IPS-NIHi7 (cell line): ENCODE data around the gene ZMYM4.

Experiments used
- DNase-seq: peaks from one replicate; pipeline ENCODE4 v3.0.0; 2012; ENCODE audit warnings: mixed read lengths; ENCODE audit errors: extremely low spot score

ZMYM4 gene

DNA sequence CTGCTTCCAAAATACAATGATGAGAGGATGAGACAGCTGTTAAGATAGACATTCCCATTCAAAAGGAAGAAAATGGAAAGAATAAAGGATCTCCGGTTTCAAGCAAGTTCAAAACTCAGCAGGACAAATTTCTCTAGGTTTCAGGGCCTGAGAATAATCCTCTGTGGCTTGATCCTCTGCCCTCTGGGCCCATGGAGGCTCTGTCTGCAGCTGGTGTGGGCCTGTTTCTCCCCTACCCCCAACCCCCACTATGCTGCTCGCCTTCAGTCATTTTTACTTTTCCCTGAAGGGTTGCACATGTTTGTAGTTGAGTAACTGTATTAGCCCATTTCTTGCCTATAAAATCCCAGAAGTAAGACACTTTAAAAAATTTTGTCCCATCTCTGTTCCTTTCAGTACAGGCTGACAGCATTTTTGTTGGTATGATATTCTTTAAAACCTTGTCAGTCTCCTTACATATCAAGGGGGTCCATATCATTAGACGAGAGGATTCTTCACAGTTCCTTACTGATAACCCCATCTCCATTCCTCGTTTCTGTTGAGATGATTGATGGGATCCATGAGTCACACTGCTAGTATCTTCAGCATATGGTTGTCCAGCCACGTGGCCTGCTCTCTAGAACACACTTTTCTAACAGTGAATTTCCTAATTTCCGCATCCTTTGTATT lies 10.5 kb downstream of the ZMYM4 start:
- DNase-seq: no peak

- DNase-seq: no peak
Measured at GRCh38 chr1:35279555-35279904, 11.0 kb downstream of the ZMYM4 start.

DNA sequence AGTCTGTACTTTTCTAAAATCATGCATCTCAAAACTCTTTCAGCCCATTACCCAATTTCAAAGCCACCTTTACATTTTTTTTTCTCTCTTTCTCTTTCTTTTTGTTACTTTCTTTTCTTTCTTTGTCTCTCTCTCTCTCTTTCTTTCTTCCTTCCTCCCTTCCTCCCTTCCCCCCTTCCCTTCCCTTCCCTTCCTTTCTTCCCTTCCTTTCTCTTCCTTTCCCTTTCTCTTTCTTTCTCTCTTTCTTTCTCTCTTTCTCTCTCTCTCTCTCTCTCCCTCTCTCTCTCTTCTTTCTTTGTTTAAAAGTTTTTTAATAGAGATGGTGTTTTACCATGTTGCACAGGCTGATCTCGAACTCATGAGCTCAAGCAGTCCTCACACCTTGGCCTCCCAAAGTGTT lies 11.5 kb downstream of the ZMYM4 start:
- no peak for DNase-seq

GRCh38 chr1:35281565-35281964 lies 13.1 kb downstream of the ZMYM4 start:
- no peak for DNase-seq

DNA sequence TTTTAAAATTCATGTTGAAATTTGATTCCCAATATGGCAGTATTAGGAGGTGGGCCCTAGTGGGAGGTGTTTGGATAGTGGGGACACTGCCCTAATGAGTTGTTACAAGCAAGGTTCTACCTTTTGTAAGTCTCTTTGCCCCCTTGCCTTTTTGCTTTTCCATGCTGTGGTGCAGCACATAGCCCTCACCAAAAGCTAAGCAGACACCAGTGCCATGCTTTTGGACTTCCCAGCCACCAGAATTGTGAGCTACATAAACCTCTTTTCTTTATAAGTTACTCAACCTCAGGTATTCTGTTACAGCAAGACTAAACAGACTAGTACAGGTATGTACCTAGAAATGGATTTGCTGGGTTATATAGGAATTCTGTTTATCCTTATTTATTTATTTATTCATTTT lies 13.7 kb downstream of the ZMYM4 start:
- DNase-seq: no peak

- no peak for DNase-seq
Measured at GRCh38 chr1:35284852-35285251, 16.3 kb downstream of the ZMYM4 start.

DNA sequence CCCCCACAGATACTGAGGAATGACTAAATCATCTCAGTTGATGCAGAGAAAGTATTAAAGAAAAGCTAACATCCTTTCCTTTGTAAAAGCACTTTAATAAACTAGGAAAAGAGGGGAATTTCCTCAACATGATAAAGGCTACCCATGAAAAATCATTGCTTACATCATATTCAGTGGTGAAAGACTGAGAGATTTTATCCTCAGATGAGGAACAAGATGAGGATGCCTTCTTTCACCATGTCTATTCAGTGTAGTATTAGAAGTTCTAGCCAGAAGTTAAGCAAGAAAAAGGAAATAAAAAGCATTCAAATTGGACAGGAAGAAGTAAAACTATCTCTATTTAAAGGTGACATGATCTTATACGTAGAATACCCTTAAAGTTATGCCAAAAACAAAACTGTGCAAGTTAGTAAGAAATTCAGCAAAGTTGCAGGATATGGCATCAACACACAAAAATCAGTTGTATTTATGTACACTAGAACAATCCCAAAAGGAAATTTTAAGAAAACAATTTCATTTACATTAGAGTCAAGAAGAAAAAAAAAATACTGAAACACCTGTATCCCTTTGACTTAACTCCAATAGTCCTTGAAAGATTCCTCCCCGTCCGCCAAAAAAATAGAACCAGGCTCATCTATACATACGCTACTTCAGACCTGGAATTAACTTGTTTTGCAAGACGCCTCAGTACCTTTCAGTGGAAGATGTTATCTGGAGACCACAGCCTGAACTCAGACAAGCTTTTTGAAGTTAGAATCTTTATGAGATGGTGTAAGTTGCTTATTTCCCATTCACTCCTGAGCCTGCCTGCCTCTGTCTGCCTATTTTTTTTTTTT lies 17.5 kb downstream of the ZMYM4 start:
- DNase-seq: no peak

GRCh38 chr1:35287807-35288640 lies 19.5 kb downstream of the ZMYM4 start:
- DNase-seq: no peak

DNA sequence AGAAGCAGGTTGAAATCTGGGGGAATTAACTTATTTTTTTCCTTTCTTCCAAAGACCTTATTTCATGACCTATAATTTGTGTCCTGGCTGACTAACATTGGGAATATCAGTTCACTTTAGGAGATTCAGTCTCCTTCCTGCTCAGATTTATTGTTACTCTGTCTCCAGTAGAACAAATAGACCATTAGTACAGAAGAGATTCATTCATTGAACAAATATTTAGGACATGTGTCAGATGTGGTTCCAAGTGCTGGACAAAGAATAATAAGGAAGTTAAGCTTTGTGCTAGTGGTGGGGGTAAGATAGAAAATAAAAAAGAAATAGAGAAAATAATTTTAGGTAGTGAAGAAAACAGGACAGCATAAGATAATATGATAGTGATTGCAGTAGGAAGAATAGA lies 20.3 kb downstream of the ZMYM4 start:
- DNase-seq: no peak

GRCh38 chr1:35290452-35290851 lies 21.9 kb downstream of the ZMYM4 start:
- DNase-seq: no peak

GRCh38 chr1:35294809-35295208 lies 26.3 kb downstream of the ZMYM4 start:
- no peak for DNase-seq

DNA sequence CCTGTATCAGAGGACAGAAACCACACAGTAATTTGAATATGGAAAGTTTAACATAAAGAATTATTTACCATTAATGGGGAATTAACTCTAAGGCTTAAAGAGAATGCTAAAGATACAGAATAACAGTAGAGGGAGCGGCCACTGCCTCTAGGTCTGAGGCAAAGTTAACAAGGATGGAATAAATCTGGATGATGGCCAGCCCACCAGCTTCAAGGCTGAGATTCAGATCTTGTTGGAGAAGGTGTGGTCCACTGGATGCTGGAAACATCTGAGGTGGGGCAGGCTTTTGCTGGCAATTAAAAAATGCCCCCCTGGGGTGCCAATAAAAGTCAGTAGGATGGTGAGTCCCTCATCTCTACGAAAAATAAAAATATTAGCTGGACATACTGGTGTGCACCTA lies 29.4 kb downstream of the ZMYM4 start:
- DNase-seq: no peak

DNA sequence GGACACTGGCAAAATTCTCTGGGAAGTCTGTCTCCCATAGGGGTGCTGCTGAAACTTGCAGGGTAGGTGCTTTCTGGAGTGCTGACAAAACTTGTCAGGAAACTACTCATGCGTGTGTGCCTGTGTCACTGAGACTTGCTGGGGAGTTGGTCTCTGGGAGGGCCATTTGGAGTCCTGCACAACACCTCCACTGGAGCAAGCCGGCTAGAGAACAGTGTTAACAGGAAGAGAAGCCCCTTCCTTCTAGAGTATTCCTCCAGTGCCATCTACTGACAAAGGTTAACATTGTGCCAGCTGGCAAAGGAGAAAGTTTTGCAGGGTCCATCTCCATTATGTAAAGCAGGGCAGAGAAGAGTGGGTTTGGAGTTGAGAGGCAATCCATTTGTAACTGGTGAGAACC lies 30.0 kb downstream of the ZMYM4 start:
- DNase-seq: peak; percentile 68

DNA sequence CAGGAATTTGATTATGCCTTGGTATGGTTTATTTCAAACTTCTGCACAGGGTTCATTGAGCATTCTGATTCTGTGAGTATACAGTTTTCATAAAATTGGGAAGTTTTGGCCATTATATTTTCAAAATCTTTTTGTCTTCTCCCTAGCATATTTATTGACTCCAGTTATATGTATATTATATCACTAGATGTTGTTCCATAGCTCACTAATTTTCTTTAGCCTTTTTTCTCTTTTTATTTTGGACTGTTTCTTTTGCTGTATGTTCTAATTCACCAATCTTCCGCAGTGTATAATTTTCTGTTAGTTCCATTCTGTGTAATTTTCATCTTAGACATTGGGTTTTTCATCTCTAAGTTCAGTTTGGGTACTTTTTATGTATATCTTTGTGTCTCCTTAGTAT lies 31.9 kb downstream of the ZMYM4 start:
- no peak for DNase-seq

GRCh38 chr1:35301674-35302392 lies 33.3 kb downstream of the ZMYM4 start:
- DNase-seq: no peak

GRCh38 chr1:35305383-35305782 lies 36.9 kb downstream of the ZMYM4 start:
- no peak for DNase-seq

GRCh38 chr1:35315649-35316048 lies 47.1 kb downstream of the ZMYM4 start:
- no peak for DNase-seq

GRCh38 chr1:35316264-35316663 lies 47.8 kb downstream of the ZMYM4 start:
- no peak for DNase-seq

- no peak for DNase-seq
Measured at GRCh38 chr1:35319988-35320713, 51.6 kb downstream of the ZMYM4 start.

GRCh38 chr1:35320937-35321336 lies 52.4 kb downstream of the ZMYM4 start:
- no peak for DNase-seq

DNA sequence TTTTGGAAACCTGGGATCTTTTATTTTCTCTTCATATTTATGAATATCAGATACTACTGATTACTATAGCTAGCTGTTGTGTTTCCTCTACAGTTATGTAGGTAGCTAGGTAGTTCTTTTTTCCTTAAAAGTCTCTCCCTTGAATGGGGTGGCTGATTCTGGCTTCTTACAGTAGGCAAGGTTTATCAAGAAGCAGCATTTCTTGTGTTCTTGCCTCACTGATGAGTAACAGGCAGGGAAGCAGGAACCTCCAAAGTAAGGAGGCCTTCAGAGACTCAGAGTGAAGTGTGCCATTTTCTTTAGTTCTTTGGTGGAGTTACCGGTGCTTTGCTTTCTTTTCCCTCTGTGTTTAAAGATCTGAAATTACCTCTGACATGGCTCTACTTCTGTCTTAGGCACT lies 56.0 kb downstream of the ZMYM4 start:
- DNase-seq: no peak
